ENCODE measurements around the gene NACC1. TPM values are rescaled to one million over a fixed set of nuclear protein-coding genes. Genes with fewer than 3 reads are reported as not detected.

Gene NACC1
- total and polyA plus RNA-seq, 2 of the 13 experiments (the other 11 are each of a cell fraction or from before 2014, with no cell fraction given): 31.8 to 42.3 TPM

GRCh38 chr19:13071444-13072187 lies 46.4 kb upstream of the NACC1 start:
- Histone ChIP-seq H3K9ac (ENCODE audit: insufficient read depth, low read depth, low read length) (no peak overlapping the region), H4K20me1 (ENCODE audit: insufficient read depth, low read length) (no peaks in the 10 kb centered on the region), H3K79me2 (ENCODE audit: insufficient read depth, low read length) (peaks cover 2% of the 10 kb centered on the region), H3K27me3 (ENCODE audit: control insufficient read depth in 1 of 2, insufficient read depth in 2 of 2, low read length in 2 of 2) (no peaks in the 10 kb centered on the region), H3K9me3 (ENCODE audit: low read length) (no peaks in the 10 kb centered on the region), H3K27ac (ENCODE audit: extremely low read length, insufficient read depth, low read length) (no peak overlapping the region), H3K4me2 (ENCODE audit: low read depth, low read length) (no peak overlapping the region), H3K4me3 (replicated peaks in 1 of 3; ENCODE audit: insufficient read depth in 1 of 3, low read depth in 2 of 3, low read length in 3 of 3) (no peak overlapping the region), H3K36me3 (replicated peaks in 1 of 2; ENCODE audit: control insufficient read depth in 1 of 2, insufficient read depth in 2 of 2, low read length in 2 of 2) (peaks cover 12 to 37% of the 10 kb centered on the region in 2 experiments; a peak in 4 of 5 replicates), H3K4me1 (ENCODE audit: insufficient read depth, low read length) (peaks cover 26% of the 10 kb centered on the region), H2AFZ (ENCODE audit: low read length) (no peak overlapping the region)
- DNase-seq (ENCODE audit: low spot score) (no peak), FAIRE-seq (no peak), ATAC-seq (no peak)
- POLR2A ChIA-PET: no interaction called here
- in situ Hi-C loops (cut with HindIII; ENCODE audit: extremely low pct_ligation_motif_present, low pct_unique_long_range_greater_than_20kb): no loop called here
- no peak for TF ChIP-seq RFX1 (IDR thresholded peaks at IDR 0.05)
- no peak for TF ChIP-seq ZNF670 (CRISPR knock-in tag; IDR thresholded peaks at IDR 0.05; ENCODE audit: borderline replicate concordance)
- TF ChIP-seq JARID2 (CRISPR knock-in tag; IDR thresholded peaks at IDR 0.05; ENCODE audit: insufficient replicate concordance): no peak
- no peak for TF ChIP-seq CREB1 (IDR thresholded peaks at IDR 0.05)
- no peak for TF ChIP-seq CREB1 (CRISPR knock-in tag; IDR thresholded peaks at IDR 0.05)
- TF ChIP-seq MIER3 (CRISPR knock-in tag; IDR thresholded peaks at IDR 0.05; ENCODE audit: borderline replicate concordance): no peak
- no peak for TF ChIP-seq ZNF720 (CRISPR knock-in tag; IDR thresholded peaks at IDR 0.05)
- TF ChIP-seq TEAD2 (CRISPR knock-in tag; IDR thresholded peaks at IDR 0.05): no peak
- TF ChIP-seq GMEB1 (CRISPR knock-in tag; IDR thresholded peaks at IDR 0.05; ENCODE audit: borderline replicate concordance): no peak
- no peak for TF ChIP-seq MBD4 (IDR thresholded peaks at IDR 0.05; ENCODE audit: borderline replicate concordance, low read length)
- no peak for TF ChIP-seq AGO1 (IDR thresholded peaks at IDR 0.05; ENCODE audit: low read depth, low read length, poor library complexity, severe bottlenecking)
- TF ChIP-seq ZSCAN31 (CRISPR knock-in tag; IDR thresholded peaks at IDR 0.05; ENCODE audit: low read depth): no peak
- no peak for TF ChIP-seq ZNF749 (CRISPR knock-in tag; IDR thresholded peaks at IDR 0.05; ENCODE audit: borderline replicate concordance)
- TF ChIP-seq AHR (CRISPR knock-in tag; IDR thresholded peaks at IDR 0.05): no peak
- intact Hi-C loops (cut with micrococcal nuclease; ENCODE audit: unreplicated experiment): no loop called here
- CTCF ChIA-PET (ENCODE audit: low intra/inter-chr PET ratio, low total read pairs): no interaction called here
- BruUV-seq (replicated peaks): no TSS peak
- WGBS (ENCODE audit: low lambda C conversion rate): 94% methylated on average over 8 of the region's 9 CpGs

Data from HepG2 (cell line).